HepG2 (cell line): Measurements from ENCODE around the gene ECHS1. TPM values are rescaled to one million over a fixed set of nuclear protein-coding genes. Genes with fewer than 3 reads are reported as not detected.
A peak's percentile ranks its signal among the peaks of the same experiment; 100 is the strongest.

ENCODE experiments used
- AGO1 ChIP-seq: fragments of 200-400 bp; formaldehyde crosslinking; IDR thresholded peaks from 2 replicates; pipeline ENCODE4 v1.6.1; 2017; ENCODE audit warnings: mild to moderate bottlenecking, low read depth, low read length, moderate library complexity; ENCODE audit not compliant: poor library complexity, severe bottlenecking
- ATRX ChIP-seq: sonication (generic); formaldehyde crosslinking; IDR thresholded peaks from 2 replicates; pipeline ENCODE4 v1.4.0; 2020; ENCODE audit warnings: missing genetic modification reagents, borderline replicate concordance
- HNRNPL ChIP-seq: fragments of 200-400 bp; formaldehyde crosslinking; IDR thresholded peaks from 2 replicates; pipeline ENCODE4 v1.6.1; 2017; ENCODE audit warnings: mild to moderate bottlenecking, low read depth, low read length
- MATR3 ChIP-seq: sonication (generic); formaldehyde crosslinking; IDR thresholded peaks from 2 replicates; pipeline ENCODE4 v1.4.0; 2020; ENCODE audit warnings: missing genetic modification reagents
- RBM39 ChIP-seq: fragments of 200-400 bp; formaldehyde crosslinking; IDR thresholded peaks from one replicate; pipeline ENCODE4 v1.6.1; 2018; ENCODE audit warnings: antibody characterized with exemption, mild to moderate bottlenecking, low read depth, low read length; ENCODE audit not compliant: poor library complexity, severe bottlenecking
- SOX13 ChIP-seq, 3 experiments: fragments of 450-650 bp in 1 of 3; sonication (generic) in 1 of 3; formaldehyde crosslinking in 1 of 3; IDR thresholded peaks in 2 of 3; conservative IDR thresholded peaks in 1 of 3; 2 replicates each; pipeline versions ENCODE4 v1.5.0 to v1.6.1; 2016 to 2020; ENCODE audit warnings: antibody characterized with exemption in 1 of 3, mild to moderate bottlenecking in 1 of 3, missing compliant biosample characterization in 1 of 3, missing genetic modification reagents in 1 of 3, moderate library complexity in 1 of 3
- SSRP1 ChIP-seq: IDR thresholded peaks from 2 replicates; pipeline ENCODE4 v1.6.1; 2016; ENCODE audit warnings: control low read depth
- TOE1 ChIP-seq: sonication (generic); formaldehyde crosslinking; IDR thresholded peaks from 2 replicates; pipeline ENCODE4 v1.4.0; 2020; ENCODE audit warnings: mild to moderate bottlenecking, missing genetic modification reagents
- ZNF761 ChIP-seq: sonication (generic); formaldehyde crosslinking; conservative IDR thresholded peaks from 2 replicates; pipeline ENCODE4 v1.4.0; 2020; ENCODE audit warnings: mild to moderate bottlenecking, missing genetic modification reagents
- ZNF766 ChIP-seq: sonication (generic); formaldehyde crosslinking; IDR thresholded peaks from 2 replicates; pipeline ENCODE4 v1.5.0; 2020; ENCODE audit warnings: missing genetic modification reagents, borderline replicate concordance
- polyA plus RNA-seq, 8 experiments: library from polyadenylated mRNA; depleted of rRNA in 3 of 8; stranded (reverse) in 7 of 8; unstranded in 1 of 8; fragments of >200 nt; fragmentation: Illumina TruSeq in 4 of 8; extraction: Trizol in 4 of 8; gene quantifications; 2 replicates each; pipeline versions ENCODE4 v1.2.1 to v1.2.3, GENCODE V29; 2011 to 2016; ENCODE audit warnings: low read depth in 4 of 8, missing spikeins in 1 of 8, mixed read lengths in 1 of 8; ENCODE audit not compliant: insufficient read depth in 1 of 8
- total RNA-seq, 5 experiments: library from RNA; depleted of rRNA; stranded (reverse); fragments of >200 nt; fragmentation: Illumina TruSeq; extraction: Trizol; gene quantifications; 2 replicates each; pipeline ENCODE4 v1.2.3, GENCODE V29; 2016; ENCODE audit warnings: low read depth in 1 of 5
- TF ChIP-seq, protein P1 (sequence below): sonication (generic); formaldehyde crosslinking; IDR thresholded peaks from 2 replicates; pipeline ENCODE4 v1.5.0; 2020; ENCODE audit warnings: mild to moderate bottlenecking, missing genetic modification reagents, borderline replicate concordance
- TF ChIP-seq, protein P2 (sequence below): sonication (generic); formaldehyde crosslinking; IDR thresholded peaks from 2 replicates; pipeline ENCODE4 v1.4.0; 2020; ENCODE audit warnings: missing genetic modification reagents, borderline replicate concordance
- TF ChIP-seq, protein P3 (sequence below): sonication (generic); formaldehyde crosslinking; IDR thresholded peaks from 2 replicates; pipeline ENCODE4 v1.5.1; 2020; ENCODE audit warnings: mild to moderate bottlenecking, missing genetic modification reagents, moderate library complexity
- TF ChIP-seq, protein P4 (sequence below): IDR thresholded peaks from 2 replicates; pipeline ENCODE4 v1.6.1; 2016; ENCODE audit warnings: low read depth, missing genetic modification reagents, missing compliant biosample characterization

The ECHS1 gene
- total and polyA plus RNA-seq, 2 of the 13 experiments (the other 11 are each of a cell fraction or from before 2014, with no cell fraction given): 32.7 to 195 TPM

GRCh38 chr10:133353202-133353959, 19.8 kb downstream of the ECHS1 start (continued):
- TF ChIP-seq, protein P1, sequence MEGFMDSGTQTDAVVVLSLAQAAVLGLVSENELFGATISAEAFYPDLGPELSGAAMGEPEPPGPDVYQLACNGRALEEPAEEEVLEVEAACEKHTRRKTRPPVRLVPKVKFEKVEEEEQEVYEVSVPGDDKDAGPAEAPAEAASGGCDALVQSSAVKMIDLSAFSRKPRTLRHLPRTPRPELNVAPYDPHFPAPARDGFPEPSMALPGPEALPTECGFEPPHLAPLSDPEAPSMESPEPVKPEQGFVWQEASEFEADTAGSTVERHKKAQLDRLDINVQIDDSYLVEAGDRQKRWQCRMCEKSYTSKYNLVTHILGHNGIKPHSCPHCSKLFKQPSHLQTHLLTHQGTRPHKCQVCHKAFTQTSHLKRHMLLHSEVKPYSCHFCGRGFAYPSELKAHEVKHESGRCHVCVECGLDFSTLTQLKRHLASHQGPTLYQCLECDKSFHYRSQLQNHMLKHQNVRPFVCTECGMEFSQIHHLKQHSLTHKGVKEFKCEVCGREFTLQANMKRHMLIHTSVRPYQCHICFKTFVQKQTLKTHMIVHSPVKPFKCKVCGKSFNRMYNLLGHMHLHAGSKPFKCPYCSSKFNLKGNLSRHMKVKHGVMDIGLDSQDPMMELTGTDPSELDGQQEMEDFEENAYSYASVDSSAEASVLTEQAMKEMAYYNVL (CRISPR knock-in tag): no peak
- TF ChIP-seq, protein P2, sequence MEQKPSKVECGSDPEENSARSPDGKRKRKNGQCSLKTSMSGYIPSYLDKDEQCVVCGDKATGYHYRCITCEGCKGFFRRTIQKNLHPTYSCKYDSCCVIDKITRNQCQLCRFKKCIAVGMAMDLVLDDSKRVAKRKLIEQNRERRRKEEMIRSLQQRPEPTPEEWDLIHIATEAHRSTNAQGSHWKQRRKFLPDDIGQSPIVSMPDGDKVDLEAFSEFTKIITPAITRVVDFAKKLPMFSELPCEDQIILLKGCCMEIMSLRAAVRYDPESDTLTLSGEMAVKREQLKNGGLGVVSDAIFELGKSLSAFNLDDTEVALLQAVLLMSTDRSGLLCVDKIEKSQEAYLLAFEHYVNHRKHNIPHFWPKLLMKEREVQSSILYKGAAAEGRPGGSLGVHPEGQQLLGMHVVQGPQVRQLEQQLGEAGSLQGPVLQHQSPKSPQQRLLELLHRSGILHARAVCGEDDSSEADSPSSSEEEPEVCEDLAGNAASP (CRISPR knock-in tag): no peak
- TF ChIP-seq ZNF761: no peak
- 0 out of 2 replicates have a peak, but pooled peaks have one; percentile 22 for TF ChIP-seq SSRP1 (CRISPR knock-in tag)
- TF ChIP-seq, protein P3, sequence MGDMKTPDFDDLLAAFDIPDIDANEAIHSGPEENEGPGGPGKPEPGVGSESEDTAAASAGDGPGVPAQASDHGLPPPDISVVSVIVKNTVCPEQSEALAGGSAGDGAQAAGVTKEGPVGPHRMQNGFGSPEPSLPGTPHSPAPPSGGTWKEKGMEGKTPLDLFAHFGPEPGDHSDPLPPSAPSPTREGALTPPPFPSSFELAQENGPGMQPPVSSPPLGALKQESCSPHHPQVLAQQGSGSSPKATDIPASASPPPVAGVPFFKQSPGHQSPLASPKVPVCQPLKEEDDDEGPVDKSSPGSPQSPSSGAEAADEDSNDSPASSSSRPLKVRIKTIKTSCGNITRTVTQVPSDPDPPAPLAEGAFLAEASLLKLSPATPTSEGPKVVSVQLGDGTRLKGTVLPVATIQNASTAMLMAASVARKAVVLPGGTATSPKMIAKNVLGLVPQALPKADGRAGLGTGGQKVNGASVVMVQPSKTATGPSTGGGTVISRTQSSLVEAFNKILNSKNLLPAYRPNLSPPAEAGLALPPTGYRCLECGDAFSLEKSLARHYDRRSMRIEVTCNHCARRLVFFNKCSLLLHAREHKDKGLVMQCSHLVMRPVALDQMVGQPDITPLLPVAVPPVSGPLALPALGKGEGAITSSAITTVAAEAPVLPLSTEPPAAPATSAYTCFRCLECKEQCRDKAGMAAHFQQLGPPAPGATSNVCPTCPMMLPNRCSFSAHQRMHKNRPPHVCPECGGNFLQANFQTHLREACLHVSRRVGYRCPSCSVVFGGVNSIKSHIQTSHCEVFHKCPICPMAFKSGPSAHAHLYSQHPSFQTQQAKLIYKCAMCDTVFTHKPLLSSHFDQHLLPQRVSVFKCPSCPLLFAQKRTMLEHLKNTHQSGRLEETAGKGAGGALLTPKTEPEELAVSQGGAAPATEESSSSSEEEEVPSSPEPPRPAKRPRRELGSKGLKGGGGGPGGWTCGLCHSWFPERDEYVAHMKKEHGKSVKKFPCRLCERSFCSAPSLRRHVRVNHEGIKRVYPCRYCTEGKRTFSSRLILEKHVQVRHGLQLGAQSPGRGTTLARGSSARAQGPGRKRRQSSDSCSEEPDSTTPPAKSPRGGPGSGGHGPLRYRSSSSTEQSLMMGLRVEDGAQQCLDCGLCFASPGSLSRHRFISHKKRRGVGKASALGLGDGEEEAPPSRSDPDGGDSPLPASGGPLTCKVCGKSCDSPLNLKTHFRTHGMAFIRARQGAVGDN (CRISPR knock-in tag): peak; percentile 16; the same call in 1 of the 2 replicates
- 0 out of 2 replicates have a peak, but pooled peaks have one; percentile 62 for TF ChIP-seq HNRNPL
- TF ChIP-seq ATRX (CRISPR knock-in tag): no peak
- TF ChIP-seq TOE1 (CRISPR knock-in tag): no peak
- no peak for TF ChIP-seq MATR3 (CRISPR knock-in tag)
- TF ChIP-seq ZNF766 (CRISPR knock-in tag): 0 out of 2 replicates have a peak, but pooled peaks have one; percentile 30
- peak; percentile 40 for TF ChIP-seq RBM39
- TF ChIP-seq AGO1: peak; percentile 98
- TF ChIP-seq, protein P4, sequence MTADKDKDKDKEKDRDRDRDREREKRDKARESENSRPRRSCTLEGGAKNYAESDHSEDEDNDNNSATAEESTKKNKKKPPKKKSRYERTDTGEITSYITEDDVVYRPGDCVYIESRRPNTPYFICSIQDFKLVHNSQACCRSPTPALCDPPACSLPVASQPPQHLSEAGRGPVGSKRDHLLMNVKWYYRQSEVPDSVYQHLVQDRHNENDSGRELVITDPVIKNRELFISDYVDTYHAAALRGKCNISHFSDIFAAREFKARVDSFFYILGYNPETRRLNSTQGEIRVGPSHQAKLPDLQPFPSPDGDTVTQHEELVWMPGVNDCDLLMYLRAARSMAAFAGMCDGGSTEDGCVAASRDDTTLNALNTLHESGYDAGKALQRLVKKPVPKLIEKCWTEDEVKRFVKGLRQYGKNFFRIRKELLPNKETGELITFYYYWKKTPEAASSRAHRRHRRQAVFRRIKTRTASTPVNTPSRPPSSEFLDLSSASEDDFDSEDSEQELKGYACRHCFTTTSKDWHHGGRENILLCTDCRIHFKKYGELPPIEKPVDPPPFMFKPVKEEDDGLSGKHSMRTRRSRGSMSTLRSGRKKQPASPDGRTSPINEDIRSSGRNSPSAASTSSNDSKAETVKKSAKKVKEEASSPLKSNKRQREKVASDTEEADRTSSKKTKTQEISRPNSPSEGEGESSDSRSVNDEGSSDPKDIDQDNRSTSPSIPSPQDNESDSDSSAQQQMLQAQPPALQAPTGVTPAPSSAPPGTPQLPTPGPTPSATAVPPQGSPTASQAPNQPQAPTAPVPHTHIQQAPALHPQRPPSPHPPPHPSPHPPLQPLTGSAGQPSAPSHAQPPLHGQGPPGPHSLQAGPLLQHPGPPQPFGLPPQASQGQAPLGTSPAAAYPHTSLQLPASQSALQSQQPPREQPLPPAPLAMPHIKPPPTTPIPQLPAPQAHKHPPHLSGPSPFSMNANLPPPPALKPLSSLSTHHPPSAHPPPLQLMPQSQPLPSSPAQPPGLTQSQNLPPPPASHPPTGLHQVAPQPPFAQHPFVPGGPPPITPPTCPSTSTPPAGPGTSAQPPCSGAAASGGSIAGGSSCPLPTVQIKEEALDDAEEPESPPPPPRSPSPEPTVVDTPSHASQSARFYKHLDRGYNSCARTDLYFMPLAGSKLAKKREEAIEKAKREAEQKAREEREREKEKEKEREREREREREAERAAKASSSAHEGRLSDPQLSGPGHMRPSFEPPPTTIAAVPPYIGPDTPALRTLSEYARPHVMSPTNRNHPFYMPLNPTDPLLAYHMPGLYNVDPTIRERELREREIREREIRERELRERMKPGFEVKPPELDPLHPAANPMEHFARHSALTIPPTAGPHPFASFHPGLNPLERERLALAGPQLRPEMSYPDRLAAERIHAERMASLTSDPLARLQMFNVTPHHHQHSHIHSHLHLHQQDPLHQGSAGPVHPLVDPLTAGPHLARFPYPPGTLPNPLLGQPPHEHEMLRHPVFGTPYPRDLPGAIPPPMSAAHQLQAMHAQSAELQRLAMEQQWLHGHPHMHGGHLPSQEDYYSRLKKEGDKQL (CRISPR knock-in tag): no peak
- no peak for TF ChIP-seq SOX13 (IDR thresholded peaks at IDR 0.05)
- 0 out of 4 replicates have a peak, but pooled peaks of 1 of the 2 experiments have one; percentile 7 for TF ChIP-seq SOX13 (CRISPR knock-in tag; conservative IDR thresholded peaks at IDR 0.05 in 1 of 2, IDR thresholded peaks at IDR 0.05 in 1 of 2)
